HepG2 (cell line): Measurements from ENCODE around the gene PHIP. TPM values are rescaled to one million over a fixed set of nuclear protein-coding genes. Genes with fewer than 3 reads are reported as not detected.

Experiments used
- ATAC-seq: fragments of 200-7000 bp; cut with Tn5 transposase; 3 replicates; pipeline ENCODE4 v1.9.1; 2020; ENCODE audit warnings: mild to moderate bottlenecking, moderate library complexity
- BruUV-seq: library from RNA; stranded (reverse); fragments of 400-500 nt; replicated peaks from 2 replicates; lab custom pipeline; 2021; lab: Mats Ljungman, UMichigan
- CTCF ChIA-PET: fragments of 300-600 bp; formaldehyde crosslinking; extraction: SDS; loops from one replicate; lab custom pipeline; 2021; ENCODE audit warnings: low total read pairs, inconsistent platforms, low intra/inter-chr PET ratio; lab: Yijun Ruan, JAX
- POLR2A ChIA-PET: fragments of 350-600 bp; sonication (Branson Sonifier 250); formaldehyde crosslinking; loops from one replicate; lab custom pipeline; 2020; ENCODE audit warnings: antibody characterized with exemption, inconsistent platforms; lab: Yijun Ruan, JAX
- DNase-seq: peaks from one replicate; pipeline ENCODE4 v3.0.0-alpha.2; 2015; ENCODE audit warnings: low spot score
- FAIRE-seq: peaks from 3 replicates; lab custom pipeline; 2011; peaks lifted over from hg19 to GRCh38; lab: Jason Lieb, UNC
- H2AFZ ChIP-seq: one replicate; pipeline ENCODE4 v1.6.1; 2011; ENCODE audit warnings: low read length, inconsistent platforms
- H3K27ac ChIP-seq: fragments of 300-600 bp; 3 replicates; pipeline ENCODE4 v1.8.0; 2011; ENCODE audit warnings: mixed run types, mild to moderate bottlenecking, mixed read lengths, low read length, inconsistent platforms; ENCODE audit not compliant: insufficient read depth; ENCODE audit errors: extremely low read length
- H3K27me3 ChIP-seq, 2 experiments: fragments of 200-600 bp in 1 of 2; 2 replicates in 1 of 2; 3 replicates in 1 of 2; pipeline versions ENCODE4 v1.6.0 to v1.8.0; 2011; ENCODE audit warnings: low read length in 2 of 2, mild to moderate bottlenecking in 2 of 2, moderate library complexity in 2 of 2, inconsistent platforms in 1 of 2; ENCODE audit not compliant: insufficient read depth in 2 of 2, control insufficient read depth in 1 of 2
- H3K36me3 ChIP-seq, 2 experiments: fragments of 200-600 bp in 1 of 2; replicated peaks in 1 of 2; 2 replicates in 1 of 2; 3 replicates in 1 of 2; pipeline versions ENCODE4 v1.5.1 to v1.8.0; 2011; ENCODE audit warnings: low read length in 2 of 2, inconsistent platforms in 1 of 2; ENCODE audit not compliant: insufficient read depth in 2 of 2, control insufficient read depth in 1 of 2
- H3K4me1 ChIP-seq: 2 replicates; pipeline ENCODE4 v1.5.1; 2012; ENCODE audit warnings: low read length, inconsistent platforms; ENCODE audit not compliant: insufficient read depth
- H3K4me2 ChIP-seq: 2 replicates; pipeline ENCODE4 v1.6.0; 2011; ENCODE audit warnings: low read depth, low read length, inconsistent platforms
- H3K4me3 ChIP-seq, 3 experiments: fragments of 200-600 bp in 1 of 3; sonication (generic), shearing (Covaris generic) in 1 of 3; replicated peaks in 1 of 3; 2 replicates each; pipeline ENCODE4 v1.5.1; 2011 to 2016; ENCODE audit warnings: low read length in 3 of 3, inconsistent platforms in 2 of 3, low read depth in 2 of 3, mild to moderate bottlenecking in 2 of 3, control low read depth in 1 of 3, mixed read lengths in 1 of 3; ENCODE audit not compliant: insufficient read depth in 1 of 3
- H3K79me2 ChIP-seq: one replicate; pipeline ENCODE4 v1.6.1; 2011; ENCODE audit warnings: low read length, inconsistent platforms; ENCODE audit not compliant: insufficient read depth
- H3K9ac ChIP-seq: 2 replicates; pipeline ENCODE4 v1.6.0; 2011; ENCODE audit warnings: mild to moderate bottlenecking, low read depth, low read length, inconsistent platforms; ENCODE audit not compliant: insufficient read depth
- H3K9me3 ChIP-seq: 2 replicates; pipeline ENCODE4 v1.5.1; 2012; ENCODE audit warnings: mild to moderate bottlenecking, low read length
- H4K20me1 ChIP-seq: 2 replicates; pipeline ENCODE4 v1.6.0; 2011; ENCODE audit warnings: inconsistent platforms, mild to moderate bottlenecking, low read length, moderate library complexity; ENCODE audit not compliant: insufficient read depth
- ATM ChIP-seq: fragments of 450-650 bp; IDR thresholded peaks from 2 replicates; pipeline ENCODE4 v1.7.1; 2017; ENCODE audit warnings: mild to moderate bottlenecking, borderline replicate concordance
- CREM ChIP-seq, 2 experiments: sonication (generic) in 1 of 2; formaldehyde crosslinking in 1 of 2; IDR thresholded peaks; 2 replicates each; pipeline versions ENCODE4 v1.4.0 to v1.6.1; 2016 to 2020; ENCODE audit warnings: antibody characterized with exemption in 1 of 2, mild to moderate bottlenecking in 1 of 2, missing genetic modification reagents in 1 of 2
- DMAP1 ChIP-seq: IDR thresholded peaks from 2 replicates; pipeline ENCODE4 v1.6.1; 2016
- HNRNPUL1 ChIP-seq: fragments of 200-400 bp; formaldehyde crosslinking; IDR thresholded peaks from 2 replicates; pipeline ENCODE4 v1.6.1; 2017; ENCODE audit warnings: low read depth, mild to moderate bottlenecking, low read length, moderate library complexity
- JUN ChIP-seq: sonication (generic); formaldehyde crosslinking; IDR thresholded peaks from 2 replicates; pipeline ENCODE4 v1.4.0; 2020; ENCODE audit warnings: mild to moderate bottlenecking, missing genetic modification reagents
- POLR2G ChIP-seq: fragments of 200-400 bp; formaldehyde crosslinking; IDR thresholded peaks from 2 replicates; pipeline ENCODE4 v1.6.1; 2018; ENCODE audit warnings: mild to moderate bottlenecking, low read depth, low read length, moderate library complexity
- SIN3A ChIP-seq: IDR thresholded peaks from 2 replicates; pipeline ENCODE4 v1.6.1; 2011; ENCODE audit warnings: low read depth, mild to moderate bottlenecking, control low read depth, low read length, borderline replicate concordance
- ZFP62 ChIP-seq: sonication (generic); formaldehyde crosslinking; IDR thresholded peaks from 2 replicates; pipeline ENCODE4 v1.4.0; 2020; ENCODE audit warnings: missing genetic modification reagents
- ZFP90 ChIP-seq: sonication (generic); formaldehyde crosslinking; IDR thresholded peaks from 2 replicates; pipeline ENCODE4 v1.8.0; 2022; ENCODE audit warnings: missing genetic modification reagents, mild to moderate bottlenecking, inconsistent platforms, borderline replicate concordance
- ZKSCAN5 ChIP-seq: sonication (generic); formaldehyde crosslinking; IDR thresholded peaks from 2 replicates; pipeline ENCODE4 v1.5.1; 2020; ENCODE audit warnings: mild to moderate bottlenecking, missing genetic modification reagents
- ZNF292 ChIP-seq: sonication (generic); formaldehyde crosslinking; IDR thresholded peaks from 2 replicates; pipeline ENCODE4 v1.8.1; 2022; ENCODE audit warnings: mild to moderate bottlenecking, low read depth, missing genetic modification reagents, borderline replicate concordance
- ZNF431 ChIP-seq: sonication (generic); formaldehyde crosslinking; IDR thresholded peaks from 2 replicates; pipeline ENCODE4 v1.9.0; 2022; ENCODE audit warnings: missing genetic modification reagents, low read depth, mild to moderate bottlenecking, borderline replicate concordance
- ZNF547 ChIP-seq: sonication (generic); formaldehyde crosslinking; IDR thresholded peaks from 2 replicates; pipeline ENCODE4 v1.5.1; 2020; ENCODE audit warnings: mild to moderate bottlenecking, missing genetic modification reagents
- WGBS: methylation state at CpG from one replicate; pipeline ENCODE4 v1.1.6; 2017; ENCODE audit warnings: low lambda C conversion rate; 5-methylcytosine and 5-hydroxymethylcytosine counted together
- in situ Hi-C: cut with HindIII; loops from 2 replicates; pipeline ENCODE4 v1.10.0; 2017; ENCODE audit warnings: low pct_unique_long_range_greater_than_20kb; ENCODE audit not compliant: extremely low pct_ligation_motif_present
- intact Hi-C: fragments of 100-400 bp; cut with micrococcal nuclease; formaldehyde crosslinking; loops from one replicate; pipeline ENCODE4 v1.10.0; 2022; ENCODE audit not compliant: unreplicated experiment
- polyA plus RNA-seq, 8 experiments: library from polyadenylated mRNA; depleted of rRNA in 3 of 8; stranded (reverse) in 7 of 8; unstranded in 1 of 8; fragments of >200 nt; fragmentation: Illumina TruSeq in 4 of 8; extraction: Trizol in 4 of 8; gene quantifications; 2 replicates each; pipeline versions ENCODE4 v1.2.1 to v1.2.3, GENCODE V29; 2011 to 2016; ENCODE audit warnings: low read depth in 4 of 8, missing spikeins in 1 of 8, mixed read lengths in 1 of 8; ENCODE audit not compliant: insufficient read depth in 1 of 8
- total RNA-seq, 5 experiments: library from RNA; depleted of rRNA; stranded (reverse); fragments of >200 nt; fragmentation: Illumina TruSeq; extraction: Trizol; gene quantifications; 2 replicates each; pipeline ENCODE4 v1.2.3, GENCODE V29; 2016; ENCODE audit warnings: low read depth in 1 of 5
- TF ChIP-seq, protein P1 (sequence below): sonication (generic); formaldehyde crosslinking; IDR thresholded peaks from 2 replicates; pipeline ENCODE4 v1.4.0; 2020; ENCODE audit warnings: missing genetic modification reagents
- TF ChIP-seq, protein P2 (sequence below): sonication (generic); formaldehyde crosslinking; IDR thresholded peaks from 2 replicates; pipeline ENCODE4 v1.4.0; 2020; ENCODE audit warnings: mild to moderate bottlenecking, missing genetic modification reagents

PHIP gene
- total and polyA plus RNA-seq, 2 of the 13 experiments (the other 11 are each of a cell fraction or from before 2014, with no cell fraction given) = 6.5 to 23.5 TPM

DNA sequence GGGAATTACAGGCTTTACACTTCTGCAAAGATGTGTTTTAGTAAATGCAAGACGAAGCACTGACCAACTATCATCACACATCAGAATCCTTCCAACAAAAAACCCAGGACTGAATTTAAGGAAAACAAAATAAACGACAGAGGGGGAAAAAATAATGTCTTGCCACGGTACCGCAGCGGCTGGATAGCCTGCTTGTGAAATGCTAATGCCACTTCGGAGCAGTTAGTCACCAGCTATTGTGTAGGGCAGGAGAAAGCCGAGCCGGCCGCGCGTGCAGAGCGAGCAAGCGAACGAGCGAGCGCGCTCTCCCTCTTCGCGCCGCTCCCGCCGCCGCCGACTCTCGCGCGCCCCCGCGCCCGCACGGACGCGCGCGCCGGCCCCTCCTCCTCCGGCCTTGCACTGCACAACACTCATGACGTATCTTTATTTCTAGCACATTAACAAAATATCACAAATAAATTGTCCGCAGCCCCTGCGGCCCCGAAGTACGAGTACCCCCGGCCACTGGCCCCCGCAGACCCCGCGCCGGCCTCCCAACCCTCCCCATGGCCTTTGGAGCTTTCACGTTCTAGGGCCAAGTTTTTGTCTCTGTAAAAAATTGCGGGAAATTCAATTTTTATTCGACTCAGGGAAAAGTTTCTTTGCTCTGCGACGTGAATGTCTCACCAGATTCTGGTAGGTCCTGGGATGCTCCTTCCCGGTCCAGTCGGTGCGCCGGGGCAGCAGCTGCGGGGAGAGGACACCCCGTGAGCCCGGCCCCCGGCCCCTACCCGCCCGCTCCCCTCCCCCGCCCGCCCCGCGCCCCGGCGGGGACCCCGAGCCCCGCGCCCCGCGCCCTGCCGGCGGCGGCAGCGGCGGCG is 1.0 kb downstream of the PHIP start (continued):
- TF ChIP-seq POLR2G = peak; percentile 53; the same call in 1 of the 2 replicates
- TF ChIP-seq JUN (CRISPR knock-in tag) = no peak
- TF ChIP-seq ZFP62 (CRISPR knock-in tag) = no peak
- no peak for TF ChIP-seq ZNF292 (CRISPR knock-in tag)
- no peak for TF ChIP-seq ATM
- no peak for TF ChIP-seq ZNF431 (CRISPR knock-in tag)
- 0 out of 2 replicates have a peak, but pooled peaks have one; percentile 58 for TF ChIP-seq SIN3A
- no peak for TF ChIP-seq CREM (IDR thresholded peaks at IDR 0.05)
- no peak for TF ChIP-seq CREM (CRISPR knock-in tag; IDR thresholded peaks at IDR 0.05)
- no peak for TF ChIP-seq ZFP90 (CRISPR knock-in tag)
- no peak for TF ChIP-seq HNRNPUL1

DNA sequence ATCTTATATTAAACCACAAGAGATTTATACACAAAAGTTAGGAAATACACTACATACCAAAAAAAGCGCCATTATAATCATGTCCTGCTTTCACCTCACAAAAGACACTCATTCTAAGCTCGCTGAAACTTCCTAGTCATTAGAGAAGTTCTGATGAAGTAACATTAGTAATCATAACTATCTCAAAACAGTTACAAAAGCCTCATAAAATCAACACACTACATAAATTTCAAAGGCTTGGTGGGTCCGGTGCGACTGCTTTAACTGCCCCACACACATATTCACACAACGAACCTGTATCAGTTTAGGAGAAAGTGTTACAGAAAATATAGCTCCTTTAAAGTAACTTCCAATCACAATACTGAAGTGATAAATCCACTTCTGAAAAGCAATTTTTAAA is 1.9 kb downstream of the PHIP start:
- ChIA-PET POLR2A (interaction anchor here (0.7 to 1.3 kb wide), 3 partner anchors 9 to 56 kb away, joined by 3 to 4 read pairs (median 4); no protein-coding TSS in a partner anchor), CTCF (no interaction called here)
- Histone ChIP-seq H3K27me3 (no peaks in the 10 kb centered on the region; a peak in 1 of 5 replicates), H2AFZ (no peak overlapping the region), H3K4me3 (peak overlapping the region; percentile 64 to 98 (median 83); a peak in 5 of 6 replicates), H3K9ac (peak overlapping the region; percentile 83), H3K4me1 (peaks cover 32% of the 10 kb centered on the region), H4K20me1 (peaks cover 17% of the 10 kb centered on the region), H3K27ac (peak overlapping the region; percentile 92), H3K9me3 (no peaks in the 10 kb centered on the region), H3K4me2 (peak overlapping the region; percentile 87), H3K79me2 (peaks cover 59% of the 10 kb centered on the region), H3K36me3 (peaks cover 0 to 6% of the 10 kb centered on the region in 2 experiments; a peak in 2 of 5 replicates)
- ATAC-seq = no peak
- no peak for FAIRE-seq
- in situ Hi-C loops = no loop called here
- no TSS peak for BruUV-seq
- 10% methylated on average over 5 of the region's 5 CpGs for WGBS
- TF ChIP-seq, protein P1, sequence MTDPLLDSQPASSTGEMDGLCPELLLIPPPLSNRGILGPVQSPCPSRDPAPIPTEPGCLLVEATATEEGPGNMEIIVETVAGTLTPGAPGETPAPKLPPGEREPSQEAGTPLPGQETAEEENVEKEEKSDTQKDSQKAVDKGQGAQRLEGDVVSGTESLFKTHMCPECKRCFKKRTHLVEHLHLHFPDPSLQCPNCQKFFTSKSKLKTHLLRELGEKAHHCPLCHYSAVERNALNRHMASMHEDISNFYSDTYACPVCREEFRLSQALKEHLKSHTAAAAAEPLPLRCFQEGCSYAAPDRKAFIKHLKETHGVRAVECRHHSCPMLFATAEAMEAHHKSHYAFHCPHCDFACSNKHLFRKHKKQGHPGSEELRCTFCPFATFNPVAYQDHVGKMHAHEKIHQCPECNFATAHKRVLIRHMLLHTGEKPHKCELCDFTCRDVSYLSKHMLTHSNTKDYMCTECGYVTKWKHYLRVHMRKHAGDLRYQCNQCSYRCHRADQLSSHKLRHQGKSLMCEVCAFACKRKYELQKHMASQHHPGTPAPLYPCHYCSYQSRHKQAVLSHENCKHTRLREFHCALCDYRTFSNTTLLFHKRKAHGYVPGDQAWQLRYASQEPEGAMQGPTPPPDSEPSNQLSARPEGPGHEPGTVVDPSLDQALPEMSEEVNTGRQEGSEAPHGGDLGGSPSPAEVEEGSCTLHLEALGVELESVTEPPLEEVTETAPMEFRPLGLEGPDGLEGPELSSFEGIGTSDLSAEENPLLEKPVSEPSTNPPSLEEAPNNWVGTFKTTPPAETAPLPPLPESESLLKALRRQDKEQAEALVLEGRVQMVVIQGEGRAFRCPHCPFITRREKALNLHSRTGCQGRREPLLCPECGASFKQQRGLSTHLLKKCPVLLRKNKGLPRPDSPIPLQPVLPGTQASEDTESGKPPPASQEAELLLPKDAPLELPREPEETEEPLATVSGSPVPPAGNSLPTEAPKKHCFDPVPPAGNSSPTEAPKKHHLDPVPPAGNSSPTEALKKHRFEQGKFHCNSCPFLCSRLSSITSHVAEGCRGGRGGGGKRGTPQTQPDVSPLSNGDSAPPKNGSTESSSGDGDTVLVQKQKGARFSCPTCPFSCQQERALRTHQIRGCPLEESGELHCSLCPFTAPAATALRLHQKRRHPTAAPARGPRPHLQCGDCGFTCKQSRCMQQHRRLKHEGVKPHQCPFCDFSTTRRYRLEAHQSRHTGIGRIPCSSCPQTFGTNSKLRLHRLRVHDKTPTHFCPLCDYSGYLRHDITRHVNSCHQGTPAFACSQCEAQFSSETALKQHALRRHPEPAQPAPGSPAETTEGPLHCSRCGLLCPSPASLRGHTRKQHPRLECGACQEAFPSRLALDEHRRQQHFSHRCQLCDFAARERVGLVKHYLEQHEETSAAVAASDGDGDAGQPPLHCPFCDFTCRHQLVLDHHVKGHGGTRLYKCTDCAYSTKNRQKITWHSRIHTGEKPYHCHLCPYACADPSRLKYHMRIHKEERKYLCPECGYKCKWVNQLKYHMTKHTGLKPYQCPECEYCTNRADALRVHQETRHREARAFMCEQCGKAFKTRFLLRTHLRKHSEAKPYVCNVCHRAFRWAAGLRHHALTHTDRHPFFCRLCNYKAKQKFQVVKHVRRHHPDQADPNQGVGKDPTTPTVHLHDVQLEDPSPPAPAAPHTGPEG (CRISPR knock-in tag) = no peak
- TF ChIP-seq, protein P2, sequence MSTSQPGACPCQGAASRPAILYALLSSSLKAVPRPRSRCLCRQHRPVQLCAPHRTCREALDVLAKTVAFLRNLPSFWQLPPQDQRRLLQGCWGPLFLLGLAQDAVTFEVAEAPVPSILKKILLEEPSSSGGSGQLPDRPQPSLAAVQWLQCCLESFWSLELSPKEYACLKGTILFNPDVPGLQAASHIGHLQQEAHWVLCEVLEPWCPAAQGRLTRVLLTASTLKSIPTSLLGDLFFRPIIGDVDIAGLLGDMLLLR (CRISPR knock-in tag) = no peak
- TF ChIP-seq ZNF547 (CRISPR knock-in tag) = no peak
- TF ChIP-seq DMAP1 (CRISPR knock-in tag) = peak; percentile 14; the same call in 1 of the 2 replicates
- TF ChIP-seq ZKSCAN5 (CRISPR knock-in tag) = no peak
- intact Hi-C loops = loop anchor here (5.0 to 10.0 kb wide), 5 partner anchors 44 to 926 kb away; partner anchors contain the start of genes IRAK1BP1, LCA5 and TTK
- DNase-seq = peak; percentile 3
